Renal cortex interstitium (tissue), 11 donors: ENCODE results near the gene ACTRT2. TPM values are rescaled to one million over a fixed set of nuclear protein-coding genes. Genes with fewer than 3 reads are reported as not detected.

Experiments used
- DNase-seq, 11 donors: peaks; one replicate each; pipeline ENCODE4 v3.0.0-alpha.2; 2013; ENCODE audit warnings: low read depth in 9 of 11, low spot score in 4 of 11; ENCODE audit errors: extremely low read depth in 1 of 11
- polyA plus RNA-seq, 3 donors: library from polyadenylated mRNA; unstranded; fragments of 120-200 nt; gene quantifications; one replicate each; pipeline ENCODE4 v1.2.1, GENCODE V29; 2013; ENCODE audit not compliant: insufficient read length in 3 of 3

ACTRT2 gene
- polyA plus RNA-seq, 3 donors: not detected

DNA sequence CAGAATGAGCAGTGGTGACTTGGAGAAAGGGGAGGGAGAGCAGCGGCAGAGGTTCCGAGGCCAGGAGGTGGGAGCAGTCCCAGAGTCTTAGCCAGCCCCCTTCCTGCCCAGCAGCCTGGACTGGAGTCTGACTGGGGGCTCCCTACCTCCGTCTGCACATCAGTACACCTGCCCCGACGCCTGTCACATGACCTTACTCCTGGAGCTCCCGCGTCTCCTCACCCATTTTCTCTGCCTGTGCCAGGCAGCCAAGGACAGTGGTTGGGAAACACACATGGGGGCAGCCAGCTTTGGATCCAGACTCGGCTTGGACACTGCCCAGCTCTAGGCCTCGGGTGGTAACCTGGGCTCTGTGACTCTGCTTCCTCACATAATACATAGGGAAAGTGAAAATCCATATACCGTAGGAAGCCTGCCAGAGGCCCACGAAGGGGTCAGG, 16.9 kb downstream of the ACTRT2 start:
- no peak for DNase-seq

GRCh38 chr1:3038571-3039181, 17.4 kb downstream of the ACTRT2 start:
- no peak for DNase-seq

DNA sequence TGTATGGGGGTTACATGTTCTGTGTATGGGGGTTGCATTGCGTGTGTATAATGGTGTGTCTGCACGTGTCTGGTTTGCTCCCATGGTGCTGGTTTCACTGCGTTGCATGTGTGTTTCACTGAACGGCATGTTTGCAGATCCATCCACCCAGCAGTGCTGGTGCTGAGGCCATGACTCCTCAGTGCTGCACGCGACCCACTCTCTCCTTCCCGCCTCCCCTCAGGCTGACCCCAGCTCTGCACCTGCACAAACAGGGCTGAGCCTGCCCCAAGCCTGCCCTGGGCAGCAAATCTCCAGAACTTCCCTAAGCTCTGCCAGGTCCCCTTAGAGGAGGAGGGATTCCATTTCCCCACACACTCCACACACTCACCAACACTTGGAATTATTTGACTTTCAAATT, 18.7 kb downstream of the ACTRT2 start:
- no peak for DNase-seq

- DNase-seq: no peak
Observed at GRCh38 chr1:3042481-3042880, 21.2 kb downstream of the ACTRT2 start.

- DNase-seq: no peak
Observed at GRCh38 chr1:3049164-3049563, 27.9 kb downstream of the ACTRT2 start.

DNA sequence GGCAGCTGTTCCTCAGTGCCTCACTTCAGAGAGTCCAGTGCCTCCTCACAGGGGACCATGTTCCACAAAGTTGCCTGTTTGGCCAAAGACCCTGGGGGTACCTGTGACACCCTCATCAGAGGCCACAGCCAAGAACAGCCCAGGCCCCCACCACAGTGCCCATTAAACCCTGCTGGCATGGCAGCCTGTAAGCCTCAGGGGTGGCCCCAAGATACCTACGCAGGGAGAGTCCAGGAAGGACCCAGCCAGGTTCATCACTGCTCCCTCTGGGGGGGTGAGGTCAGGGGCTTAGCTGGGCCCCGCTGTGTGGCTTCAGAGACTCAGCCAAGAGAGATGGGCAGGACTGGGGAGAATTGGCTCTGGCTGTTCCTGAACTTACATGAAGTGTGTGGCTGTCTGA, 28.6 kb downstream of the ACTRT2 start:
- DNase-seq: no peak

- DNase-seq: no peak
Observed at GRCh38 chr1:3050603-3051002, 29.3 kb downstream of the ACTRT2 start.

DNA sequence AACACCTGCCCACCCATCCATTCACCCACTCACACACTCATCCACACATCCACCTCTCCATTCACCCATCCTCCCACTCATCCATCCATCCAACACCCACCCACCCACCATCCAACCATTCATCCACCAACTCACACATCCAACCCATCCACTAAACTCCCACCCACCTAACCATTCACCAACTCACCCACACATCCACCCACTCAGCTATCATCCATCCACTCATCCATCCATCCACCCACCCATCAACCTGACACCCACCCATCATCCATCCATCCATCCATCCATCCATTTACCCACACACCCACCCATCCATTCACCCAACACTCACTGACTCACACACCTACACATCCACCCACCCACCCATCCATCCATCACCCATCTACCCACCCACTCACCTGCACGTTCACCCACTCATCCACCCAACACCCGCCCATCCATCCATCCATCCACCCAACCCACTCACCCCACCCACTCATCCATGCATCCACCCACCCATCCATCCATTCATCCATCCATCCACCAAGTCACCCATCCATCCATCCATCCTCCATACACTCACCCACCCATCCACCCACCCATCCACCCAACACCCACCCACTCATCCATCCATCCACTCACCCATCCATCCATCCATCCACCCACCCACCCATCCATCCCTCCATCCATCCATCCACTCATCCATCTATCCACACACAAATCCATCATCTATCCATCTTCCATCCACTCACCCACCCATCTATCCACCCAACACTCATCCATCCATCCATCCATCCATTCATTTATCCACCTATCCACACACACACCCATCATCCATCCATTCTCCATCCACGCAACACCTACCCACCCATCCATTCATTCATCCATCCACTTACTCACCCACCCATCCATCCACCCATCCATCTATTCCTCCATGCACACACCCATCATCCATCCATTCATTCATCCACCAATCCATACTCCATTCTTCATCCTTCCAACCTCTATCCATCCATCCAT, 30.3 kb downstream of the ACTRT2 start:
- DNase-seq: no peak

DNA sequence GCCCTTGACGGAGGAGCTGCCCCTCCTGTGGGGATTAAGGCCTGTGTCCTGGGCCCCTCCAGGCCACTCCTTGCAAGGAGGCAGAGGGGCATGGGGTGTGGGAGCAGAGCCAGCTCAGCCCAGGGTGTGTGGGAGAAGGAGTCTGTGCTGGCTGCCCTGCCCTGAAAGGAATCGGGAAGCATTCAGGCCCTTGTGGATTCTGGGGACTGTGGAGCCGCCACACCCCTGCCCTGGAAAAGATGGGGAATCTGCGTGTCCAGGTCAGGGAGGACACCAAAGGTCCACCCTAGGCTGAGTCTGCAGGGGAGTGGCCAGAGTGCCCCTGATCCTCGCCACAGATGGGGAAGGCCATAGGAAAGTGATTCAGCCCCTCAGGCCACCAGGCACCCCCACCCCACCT, 31.2 kb downstream of the ACTRT2 start:
- DNase-seq: no peak

GRCh38 chr1:3053366-3053980, 32.2 kb downstream of the ACTRT2 start:
- DNase-seq: no peak

DNA sequence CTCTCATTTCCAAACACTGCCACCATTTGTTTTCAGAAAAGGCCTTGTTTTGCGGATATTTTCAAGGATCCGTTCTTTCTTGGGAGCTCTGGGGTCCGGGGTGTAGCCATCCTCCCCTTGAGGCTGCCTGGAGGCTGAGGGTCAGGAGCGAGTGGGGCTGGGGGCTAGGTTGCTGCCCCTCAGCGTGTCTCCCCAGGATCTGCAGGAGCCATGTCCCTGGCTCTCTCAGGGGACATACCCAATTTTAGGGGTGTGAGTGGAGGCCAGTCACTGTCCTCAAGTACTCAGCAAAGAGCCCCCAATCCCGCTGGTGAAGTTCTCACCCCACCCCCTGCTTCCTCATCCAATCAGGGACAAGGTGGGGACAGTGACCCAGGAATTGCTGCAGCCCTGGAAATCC, 32.7 kb downstream of the ACTRT2 start:
- no peak for DNase-seq

DNA sequence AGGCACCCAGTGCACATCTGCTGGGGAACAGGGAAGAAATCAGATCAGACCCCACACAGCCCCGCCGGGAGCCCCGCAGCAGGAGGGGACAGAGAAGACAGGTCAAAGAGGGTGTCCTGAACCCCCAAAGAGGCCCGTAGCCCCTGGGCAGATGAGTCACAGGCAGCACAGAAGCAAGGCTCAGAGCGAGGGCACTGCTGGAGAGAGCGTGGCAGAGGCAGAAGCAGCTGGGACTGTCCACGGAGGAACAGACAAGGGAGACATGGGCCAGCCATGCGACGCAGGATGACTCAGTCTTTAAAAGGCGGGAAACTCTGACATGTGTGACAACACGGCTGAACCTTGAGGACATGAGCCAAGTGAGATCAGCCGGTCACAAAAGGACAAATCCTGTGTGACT, 33.2 kb downstream of the ACTRT2 start:
- no peak for DNase-seq

GRCh38 chr1:3055051-3055450, 33.8 kb downstream of the ACTRT2 start:
- no peak for DNase-seq

GRCh38 chr1:3056641-3057040, 35.4 kb downstream of the ACTRT2 start:
- no peak for DNase-seq

DNA sequence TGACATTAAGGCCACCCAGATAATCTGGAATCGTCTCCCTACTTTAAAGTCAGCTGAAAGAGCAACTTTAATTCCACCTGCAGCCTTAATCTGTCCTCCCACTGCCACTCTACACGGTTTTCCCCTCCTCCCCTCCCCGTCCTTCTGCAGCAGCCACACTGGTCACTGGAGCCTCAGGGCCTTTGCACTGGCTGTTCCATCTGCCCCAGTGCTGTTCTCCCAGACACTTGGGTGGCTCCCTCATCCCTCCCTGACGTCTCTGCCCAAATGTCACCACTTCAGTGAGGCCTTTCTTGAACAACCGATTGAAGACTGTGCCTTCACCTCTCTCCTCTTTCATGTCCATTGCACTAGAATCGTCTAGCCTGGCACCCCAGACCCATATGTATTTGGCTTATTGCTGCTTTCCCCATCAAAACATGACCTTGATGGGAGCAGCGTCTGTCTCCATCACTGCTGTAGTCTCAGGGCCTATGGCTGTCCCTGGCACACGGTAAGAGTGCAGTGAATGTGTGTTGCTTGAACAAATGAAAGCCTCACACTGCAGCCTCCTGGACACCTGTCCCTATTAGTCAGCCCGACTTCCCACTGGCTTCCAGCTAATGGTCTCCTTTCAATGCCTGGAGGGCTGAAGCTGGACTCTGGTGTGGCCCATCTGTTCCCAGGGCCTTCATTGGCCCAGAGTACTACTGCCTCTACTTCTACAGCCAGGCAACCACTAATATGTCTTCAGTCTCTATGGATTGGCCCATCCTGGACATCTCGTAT, 37.2 kb downstream of the ACTRT2 start:
- DNase-seq: no peak

DNA sequence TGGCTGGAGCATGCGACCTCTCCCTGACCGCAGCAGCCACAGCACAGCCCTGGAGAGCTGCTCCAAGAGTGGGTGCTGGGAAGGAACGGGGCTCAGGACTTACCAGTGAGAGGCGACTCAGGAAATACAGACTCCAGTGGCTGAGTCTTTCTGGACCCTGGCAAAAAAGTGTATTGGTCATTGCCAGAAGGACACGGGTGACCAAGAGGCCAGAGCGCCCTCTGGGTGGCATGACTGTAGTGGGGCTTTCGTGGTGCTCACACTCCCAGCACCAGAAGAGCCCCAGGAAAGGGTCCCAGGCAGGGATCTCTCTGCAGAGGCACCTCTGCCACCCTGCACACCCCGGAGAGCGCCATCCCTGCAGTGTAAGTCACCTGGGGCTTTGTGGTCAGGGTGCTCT, 38.9 kb downstream of the ACTRT2 start:
- DNase-seq: no peak

DNA sequence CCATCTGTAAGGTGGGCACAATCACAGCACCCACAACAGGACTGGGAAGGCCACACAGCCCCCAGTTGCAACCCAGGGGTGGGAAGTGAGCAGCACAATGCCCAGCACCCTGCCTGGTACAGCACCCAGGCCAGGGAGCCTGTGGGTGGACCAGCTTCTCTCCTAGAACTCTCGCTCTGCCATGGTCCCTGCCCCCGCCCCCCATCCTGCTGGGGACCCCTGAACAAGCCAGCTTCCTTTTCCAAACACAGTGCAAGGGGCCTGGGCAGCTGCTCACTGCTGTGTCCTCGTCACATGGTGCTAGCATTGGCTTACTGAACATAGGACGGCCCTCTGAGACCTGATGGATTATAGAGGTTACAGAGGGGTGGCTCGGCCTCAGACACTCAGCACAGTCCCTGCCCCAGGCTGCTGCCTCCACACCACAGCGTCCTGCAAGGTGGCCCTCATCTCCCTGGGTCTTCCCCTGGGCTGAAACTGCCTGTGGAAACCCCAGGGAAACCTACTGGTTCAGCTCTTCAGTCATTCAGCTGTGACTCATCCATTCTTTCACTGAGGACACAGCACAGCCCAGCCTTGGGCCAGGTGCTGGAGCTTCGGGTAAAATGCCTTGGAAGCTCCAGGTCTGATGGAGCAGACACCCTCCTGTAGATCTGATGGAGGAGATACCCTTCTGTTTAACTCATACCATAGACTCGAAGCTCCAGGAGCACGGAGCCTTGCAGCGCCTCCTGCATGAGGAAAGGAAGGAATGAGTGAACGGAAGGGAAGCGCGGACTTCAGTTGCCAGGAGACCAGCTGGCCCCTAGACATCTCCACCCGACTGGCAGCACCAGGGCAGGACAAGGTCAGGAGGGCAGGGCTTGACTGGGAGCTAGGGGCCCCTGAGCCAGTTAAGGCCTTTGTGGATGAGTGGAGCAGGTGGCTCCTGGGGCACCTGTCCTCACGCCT, 39.6 kb downstream of the ACTRT2 start:
- no peak for DNase-seq

DNA sequence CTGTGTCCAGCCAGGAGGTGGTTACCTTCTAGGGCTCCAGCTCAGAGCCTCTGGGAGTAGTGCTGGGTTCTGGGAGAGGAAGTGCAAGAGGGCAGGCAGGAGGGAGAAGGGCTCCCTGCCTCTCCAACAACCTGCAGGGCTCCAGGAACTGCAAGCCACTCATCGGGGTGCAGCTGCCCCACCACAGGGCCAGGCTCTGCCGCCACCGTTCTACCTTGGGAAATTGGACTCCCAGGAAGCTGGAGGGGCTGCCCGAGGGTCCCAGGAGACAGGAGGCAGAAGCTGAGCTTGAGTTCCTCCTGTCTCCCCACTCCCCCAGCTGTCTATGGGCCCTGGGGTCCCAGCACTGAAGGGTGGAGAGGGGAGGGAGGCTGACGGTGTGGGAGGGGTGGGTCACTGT, 40.3 kb downstream of the ACTRT2 start:
- DNase-seq: no peak
